MCF 10A (cell line): Measurements from ENCODE around the gene SLC52A1. TPM values are rescaled to one million over a fixed set of nuclear protein-coding genes. Genes with fewer than 3 reads are reported as not detected.
A peak's percentile ranks its signal among the peaks of the same experiment; 100 is the strongest.

ENCODE experiments used
- BruUV-seq: library from RNA; stranded (reverse); fragments of 400-500 nt; replicated peaks from 2 replicates; lab custom pipeline; 2021; lab: Mats Ljungman, UMichigan
- CTCF ChIA-PET: fragments of 300-600 bp; sonication (Branson Sonifier 250); formaldehyde crosslinking; extraction: SDS; loops from one replicate; lab custom pipeline; 2021; ENCODE audit warnings: antibody characterized with exemption, inconsistent platforms; lab: Yijun Ruan, JAX
- POLR2A ChIA-PET: fragments of 300-600, 350-650 bp; sonication (Branson Sonifier 250); formaldehyde crosslinking; extraction: SDS; loops from one replicate; lab custom pipeline; 2020; ENCODE audit warnings: antibody characterized with exemption, inconsistent platforms; lab: Yijun Ruan, JAX
- DNase-seq: peaks from one replicate; pipeline ENCODE4 v3.0.0-alpha.2; 2018; ENCODE audit not compliant: unreplicated experiment
- H3K27ac Mint-ChIP-seq: one replicate; pipeline ENCODE4 v1.8.0; 2022; ENCODE audit warnings: mild to moderate bottlenecking, low read depth, mixed read lengths; ENCODE audit not compliant: unreplicated experiment
- H3K27me3 Mint-ChIP-seq: one replicate; pipeline ENCODE4 v1.8.0; 2022; ENCODE audit warnings: mixed read lengths; ENCODE audit not compliant: insufficient read depth, unreplicated experiment
- H3K36me3 Mint-ChIP-seq: one replicate; pipeline ENCODE4 v1.8.0; 2022; ENCODE audit warnings: mild to moderate bottlenecking, moderate library complexity, mixed read lengths; ENCODE audit not compliant: insufficient read depth, unreplicated experiment
- H3K4me1 Mint-ChIP-seq: one replicate; pipeline ENCODE4 v1.8.0; 2022; ENCODE audit warnings: mixed read lengths; ENCODE audit not compliant: insufficient read depth, unreplicated experiment
- H3K4me3 Mint-ChIP-seq: one replicate; pipeline ENCODE4 v1.8.0; 2022; ENCODE audit warnings: mild to moderate bottlenecking, moderate library complexity, mixed read lengths; ENCODE audit not compliant: unreplicated experiment
- H3K9me3 Mint-ChIP-seq: one replicate; pipeline ENCODE4 v1.8.0; 2022; ENCODE audit warnings: mixed read lengths; ENCODE audit not compliant: unreplicated experiment
- CTCF ChIP-seq: fragments of 200-600 bp; IDR thresholded peaks from one replicate; pipeline ENCODE4 v1.8.0; 2022; ENCODE audit warnings: antibody characterized with exemption, mild to moderate bottlenecking; ENCODE audit not compliant: unreplicated experiment
- intact Hi-C: fragments of 100-400 bp; cut with micrococcal nuclease; formaldehyde crosslinking; loops from 2 replicates; pipeline ENCODE4 v1.14.1; 2022
- total RNA-seq: library from RNA; stranded (reverse); gene quantifications from 2 replicates; pipeline ENCODE4 v1.2.3, GENCODE V29; 2022

SLC52A1 gene
- total RNA-seq, 1 experiment from 2014 or later, result not detected

- H3K36me3 Mint-ChIP-seq, result peaks cover 36% of the 10 kb centered on the region
- intact Hi-C loops, result no loop called here
- no peak for TF ChIP-seq CTCF
- no peaks in the 10 kb centered on the region for H3K9me3 Mint-ChIP-seq
- H3K4me3 Mint-ChIP-seq, result peak overlapping the region; percentile 97
- H3K4me1 Mint-ChIP-seq, result peaks cover 23% of the 10 kb centered on the region
- POLR2A ChIA-PET, result interaction anchor here (0.7 to 3.1 kb wide), 4 partner anchors 52 to 90 kb away, joined by 3 to 12 read pairs (median 4); no protein-coding TSS in a partner anchor
- H3K27ac Mint-ChIP-seq, result peak overlapping the region; percentile 86
- H3K27me3 Mint-ChIP-seq, result no peaks in the 10 kb centered on the region
- CTCF ChIA-PET, result interaction anchor here (0.6 to 1.2 kb wide), 3 partner anchors 54 to 311 kb away, joined by 3 read pairs; no protein-coding TSS in a partner anchor
- TSS peak; percentile 36 for BruUV-seq
- no peak for DNase-seq
Measured at GRCh38 chr17:4999430-5000093, 35.7 kb downstream of the SLC52A1 start.

GRCh38 chr17:4998732-4999429, 36.3 kb downstream of the SLC52A1 start:
- no peaks in the 10 kb centered on the region for H3K27me3 Mint-ChIP-seq
- no TSS peak for BruUV-seq
- intact Hi-C loops, result no loop called here

GRCh38 chr17:4998027-4998731, 37.0 kb downstream of the SLC52A1 start:
- BruUV-seq, result no TSS peak
- peak overlapping the region; percentile 86 for H3K27ac Mint-ChIP-seq

More at GRCh38 chr17:4998732-4999429, 36.3 kb downstream of the SLC52A1 start:
- no peaks in the 10 kb centered on the region for H3K9me3 Mint-ChIP-seq
- ChIA-PET POLR2A (interaction anchor here (2.1 to 3.1 kb wide), 5 partner anchors 11 to 89 kb away, joined by 12 to 48 read pairs (median 23); partner anchors contain the start of genes CAMTA2, PFN1, RNF167 and SLC25A11), CTCF (interaction anchor here (1.1 to 1.2 kb wide), 2 partner anchors 12 to 89 kb away, joined by 4 to 5 read pairs; partner anchors contain the start of gene CAMTA2)
- TF ChIP-seq CTCF, result no peak
- peak overlapping the region; percentile 86 for H3K27ac Mint-ChIP-seq
- peaks cover 23% of the 10 kb centered on the region for H3K4me1 Mint-ChIP-seq
- peaks cover 29% of the 10 kb centered on the region for H3K36me3 Mint-ChIP-seq
- DNase-seq, result no peak
- peak overlapping the region; percentile 97 for H3K4me3 Mint-ChIP-seq

More at GRCh38 chr17:4998027-4998731, 37.0 kb downstream of the SLC52A1 start:
- TF ChIP-seq CTCF, result no peak
- DNase-seq, result peak; percentile 8
- intact Hi-C loops, result no loop called here
- H3K27me3 Mint-ChIP-seq, result no peaks in the 10 kb centered on the region
- H3K36me3 Mint-ChIP-seq, result peaks cover 22% of the 10 kb centered on the region
- ChIA-PET CTCF (interaction anchor here (0.5 to 1.2 kb wide), 3 partner anchors 11 to 89 kb away, joined by 3 to 5 read pairs (median 4); partner anchors contain the start of gene CAMTA2), POLR2A (interaction anchor here (0.5 to 3.1 kb wide), 12 partner anchors 10 to 654 kb away, joined by 3 to 48 read pairs (median 6); partner anchors contain the start of genes CAMTA2, PFN1, RNF167 and SLC25A11)
- H3K4me1 Mint-ChIP-seq, result peaks cover 23% of the 10 kb centered on the region
- H3K4me3 Mint-ChIP-seq, result peak overlapping the region; percentile 97
- H3K9me3 Mint-ChIP-seq, result no peaks in the 10 kb centered on the region
